GM21528 (cell line): ENCODE results near the gene L3MBTL4.
"Not testable (repeated sequence)": the region's sequence is repeated elsewhere in the genome, so short reads cannot be mapped to it uniquely, and the experiment has no call there.

Source experiments
- ATAC-seq: cut with Tn5 transposase; IDR thresholded peaks from one replicate; pipeline ENCODE4 v1.9.1; 2021; ENCODE audit warnings: mild to moderate bottlenecking, moderate library complexity; ENCODE audit not compliant: unreplicated experiment, low FRiP score

The L3MBTL4 gene

DNA sequence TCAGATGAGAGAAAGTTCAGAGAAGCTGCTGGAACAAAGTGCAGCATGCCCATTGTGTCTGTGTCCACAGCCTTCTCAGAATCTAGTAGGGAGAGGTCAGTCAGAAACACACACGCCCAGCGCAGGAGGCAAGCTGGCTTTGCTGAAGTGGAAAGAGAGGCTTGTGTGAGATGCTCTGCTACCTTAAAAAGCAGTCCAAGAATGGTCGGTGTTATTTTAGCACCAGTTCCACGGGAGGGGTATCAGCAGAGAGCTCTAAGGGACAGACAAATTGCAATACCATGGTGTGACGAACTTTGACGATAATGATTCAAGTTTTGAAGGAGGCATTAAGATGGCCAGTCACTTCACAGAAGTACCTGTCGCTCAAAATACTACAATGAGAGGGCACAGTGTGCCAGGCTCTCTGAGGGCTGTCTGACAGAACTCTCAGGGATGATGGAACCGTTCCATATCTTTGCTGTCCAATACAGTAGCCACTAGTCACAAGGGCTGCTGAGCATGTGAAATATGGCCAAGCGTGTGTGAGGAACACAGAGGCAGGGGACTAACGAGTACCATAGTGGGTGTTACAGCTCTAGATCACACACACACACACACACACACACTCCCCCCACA lies 281.9 kb downstream of the L3MBTL4 start:
- ATAC-seq = no peak

DNA sequence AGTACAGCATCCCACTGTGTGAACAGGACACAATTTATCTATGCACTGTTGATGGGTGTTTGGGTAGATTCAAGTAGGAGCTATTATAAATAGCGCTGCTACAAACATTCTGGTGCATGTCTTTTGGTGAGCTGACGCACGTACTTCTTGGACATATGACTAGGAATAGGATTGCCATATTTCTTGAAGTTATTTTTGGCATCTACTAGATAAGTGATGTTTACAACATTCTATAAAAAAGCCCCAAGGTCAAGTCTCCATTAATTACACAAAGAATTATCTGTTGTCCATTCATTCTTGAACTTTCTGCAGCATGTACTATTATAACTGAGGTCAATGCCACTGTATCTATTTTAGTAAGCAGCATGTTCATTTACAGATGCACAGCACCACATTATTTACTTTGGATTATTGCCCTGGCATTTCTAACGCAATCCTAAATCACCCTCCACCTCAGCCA lies 293.9 kb downstream of the L3MBTL4 start:
- no peak for ATAC-seq

DNA sequence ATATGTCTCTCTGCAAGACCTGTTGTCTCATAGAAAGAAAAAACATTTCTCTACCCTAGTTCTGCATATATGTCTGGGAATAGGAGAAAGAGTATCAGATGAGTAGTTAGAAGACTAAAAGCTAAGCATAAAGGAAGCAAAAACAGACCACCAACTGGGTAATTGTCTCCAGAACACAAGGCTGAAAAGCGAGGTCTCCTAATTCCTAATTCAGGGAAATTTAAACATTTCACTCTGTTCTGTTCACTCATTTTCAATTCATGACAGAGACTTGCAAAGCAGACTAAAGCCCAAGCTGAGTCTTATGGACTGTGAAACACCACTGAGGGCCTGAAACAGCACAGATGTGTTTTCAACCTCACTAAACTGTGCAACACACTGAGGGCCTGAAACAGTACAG lies 294.9 kb downstream of the L3MBTL4 start:
- ATAC-seq = no peak

DNA sequence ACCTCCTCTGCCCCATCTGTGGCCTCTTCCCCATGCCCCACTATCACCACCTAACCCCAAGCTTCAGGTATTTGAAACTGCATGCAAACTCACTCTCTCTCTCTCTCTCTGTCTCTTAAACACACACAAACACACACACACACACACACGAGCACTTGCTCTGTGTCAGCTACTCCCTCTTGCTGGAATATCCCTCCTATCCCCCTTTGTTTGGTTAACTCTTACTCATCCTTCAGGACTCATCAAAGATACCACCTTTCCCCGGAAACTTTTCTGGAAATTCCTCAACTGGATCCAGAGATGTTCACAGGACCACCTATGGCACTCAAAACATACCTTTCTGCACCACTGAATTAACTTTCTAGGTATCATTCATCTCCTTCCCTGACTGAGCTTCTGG lies 296.6 kb downstream of the L3MBTL4 start:
- ATAC-seq = no peak

DNA sequence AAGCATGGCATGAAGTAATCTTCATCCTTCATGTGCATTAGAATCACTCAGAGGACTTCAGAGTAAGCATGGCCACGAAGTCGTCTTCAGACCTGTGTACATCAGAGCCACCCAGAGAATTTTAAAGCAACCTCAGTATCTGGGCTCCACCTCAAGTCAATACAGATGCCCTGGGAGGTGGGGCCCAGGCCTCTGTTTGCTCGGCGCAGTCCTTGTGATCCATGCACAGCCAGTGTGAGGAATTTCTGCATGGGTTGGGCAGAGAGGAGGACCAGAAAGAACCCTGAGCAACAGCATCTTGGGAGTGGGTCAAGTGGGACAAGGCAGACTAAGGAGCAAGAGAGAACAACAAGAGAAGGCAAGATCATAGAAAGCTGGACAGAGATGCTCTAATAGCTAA lies 299.0 kb downstream of the L3MBTL4 start:
- ATAC-seq = no peak

DNA sequence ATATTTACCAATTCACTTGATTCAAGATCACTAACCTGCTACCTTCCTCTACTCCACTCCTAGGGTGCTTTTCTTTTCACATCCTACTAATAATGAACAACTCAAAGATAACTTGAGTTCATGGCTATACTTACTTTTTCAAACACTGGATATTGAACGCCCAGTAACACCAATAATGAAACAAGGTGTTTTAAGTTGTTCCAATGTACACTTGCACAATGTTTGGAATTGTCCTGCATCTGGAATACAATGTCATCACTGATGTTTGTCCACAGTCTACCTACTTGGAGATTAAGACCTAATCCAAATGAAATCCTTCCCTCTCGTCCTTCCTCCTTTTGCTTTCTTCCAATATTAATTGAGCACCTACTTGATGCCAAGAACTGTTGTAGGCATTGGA lies 301.1 kb downstream of the L3MBTL4 start:
- ATAC-seq = no peak

DNA sequence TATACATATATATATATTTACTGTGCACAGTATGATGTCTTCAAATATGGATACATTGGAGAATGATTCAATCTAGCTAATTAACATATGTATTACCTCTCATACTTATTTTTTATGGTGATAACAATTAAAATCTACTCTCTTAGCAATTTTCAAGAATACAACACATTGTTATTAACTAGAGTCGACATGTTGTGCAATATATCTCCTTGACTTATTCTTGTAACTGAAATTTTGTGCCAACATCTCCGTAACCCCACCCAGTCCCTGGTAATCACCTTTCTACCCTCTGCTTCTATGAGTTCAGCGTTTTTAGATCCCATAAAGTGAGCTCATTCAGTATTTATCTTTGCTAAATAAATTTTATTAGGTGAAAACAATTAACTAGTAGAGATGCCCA lies 303.0 kb downstream of the L3MBTL4 start:
- no peak for ATAC-seq

DNA sequence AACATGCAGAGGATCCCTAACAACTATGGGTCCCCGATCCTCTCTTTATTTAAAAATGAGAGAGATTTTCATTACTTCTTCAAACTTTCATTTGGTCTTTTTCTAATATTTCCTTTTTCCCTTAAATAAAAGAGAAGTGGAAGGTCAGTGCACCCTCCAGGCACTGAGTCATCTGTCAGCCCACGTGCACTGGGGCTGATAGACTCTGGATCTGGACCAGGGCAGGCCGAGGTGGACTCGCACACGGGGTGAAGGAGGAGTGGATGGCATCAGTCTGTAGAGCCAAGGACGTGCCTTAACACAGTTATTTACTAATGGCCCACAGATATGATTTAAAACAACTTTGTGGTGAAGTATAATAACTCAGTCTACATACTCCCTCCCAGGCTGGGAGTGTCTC lies 305.0 kb downstream of the L3MBTL4 start:
- ATAC-seq = no peak

DNA sequence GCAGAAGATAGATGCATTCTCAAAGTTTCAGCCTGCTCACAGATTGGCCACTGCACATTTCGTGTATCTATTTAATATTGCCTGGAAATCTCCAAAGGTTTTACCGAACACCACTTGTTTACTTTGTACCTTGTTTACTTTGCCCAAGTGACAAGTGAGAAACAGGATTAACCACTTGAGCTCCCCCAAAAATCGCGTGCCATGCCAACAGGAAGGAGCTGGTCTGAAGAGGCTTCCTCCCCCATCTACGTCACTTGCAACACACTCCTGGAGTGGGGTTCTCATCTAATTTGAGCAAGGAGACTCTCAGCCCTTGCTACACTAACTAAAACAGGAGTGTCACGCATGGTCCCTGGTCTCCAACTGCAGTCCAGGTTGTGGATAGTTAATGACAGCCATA lies 306.9 kb downstream of the L3MBTL4 start:
- ATAC-seq = no peak

DNA sequence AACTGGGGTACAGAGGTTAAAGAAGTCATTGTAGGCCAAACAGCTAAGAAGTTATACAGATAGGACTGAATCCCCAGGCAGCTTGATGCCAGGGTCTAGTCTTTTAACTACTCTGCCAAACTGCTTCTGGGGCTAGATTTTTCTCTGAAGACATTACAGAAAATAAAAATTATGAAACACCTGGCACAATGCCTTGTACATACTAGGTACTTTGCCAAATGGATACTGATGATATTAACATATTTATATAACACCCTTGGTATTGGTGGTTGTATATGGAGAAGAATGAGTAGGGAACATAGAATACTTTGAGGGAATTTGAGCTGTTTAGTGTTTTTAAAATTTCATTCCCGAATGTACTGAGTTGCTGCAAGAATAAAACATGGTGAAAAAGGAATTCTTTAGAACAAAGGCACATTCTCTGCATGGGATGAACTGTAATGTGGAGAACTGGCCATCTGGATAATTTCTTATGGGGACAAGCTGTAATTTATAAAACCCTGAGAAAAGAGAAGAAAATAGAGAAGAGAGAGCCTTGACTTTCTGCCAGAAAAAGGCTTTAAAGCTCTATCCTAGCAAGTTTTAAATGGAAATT lies 308.5 kb downstream of the L3MBTL4 start:
- no peak for ATAC-seq

DNA sequence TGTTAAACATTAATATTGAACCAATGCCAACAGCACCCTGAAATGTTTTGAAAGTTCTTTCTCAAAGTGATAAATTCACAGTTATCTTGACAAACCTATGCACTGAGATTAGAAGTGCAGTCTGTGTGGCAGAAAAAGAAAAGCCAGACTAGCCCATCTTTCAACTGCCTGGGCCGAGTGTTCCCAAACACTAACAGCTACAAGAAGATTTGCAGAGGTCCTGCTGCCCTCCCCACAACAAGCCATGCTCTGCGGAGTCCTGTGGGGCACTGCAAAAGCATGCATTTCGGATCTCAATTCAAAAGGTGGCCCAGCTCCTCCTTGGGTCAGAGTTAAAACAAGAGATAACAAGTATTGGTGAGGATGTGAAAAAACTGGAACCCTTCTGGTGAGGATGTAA lies 311.0 kb downstream of the L3MBTL4 start:
- ATAC-seq = no peak

DNA sequence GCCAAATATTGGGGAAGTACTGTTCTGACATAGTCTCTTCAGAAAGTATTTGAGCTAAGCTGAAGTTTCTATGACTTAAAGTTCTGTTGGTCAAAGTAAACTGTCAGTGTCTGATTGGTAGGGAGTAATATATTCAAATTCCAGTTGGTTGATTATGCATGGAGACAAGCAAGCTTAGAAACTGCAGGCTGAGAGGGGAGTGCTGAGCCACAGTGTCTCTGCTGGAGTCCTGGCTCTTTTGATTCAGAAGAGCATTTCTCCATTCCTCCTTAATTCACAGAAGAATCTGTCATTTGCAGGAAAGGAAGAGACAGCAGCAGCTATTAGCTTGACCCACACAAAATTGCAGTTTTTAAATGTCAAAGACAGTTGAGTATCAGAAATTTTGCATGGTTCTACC lies 318.0 kb downstream of the L3MBTL4 start:
- no peak for ATAC-seq

DNA sequence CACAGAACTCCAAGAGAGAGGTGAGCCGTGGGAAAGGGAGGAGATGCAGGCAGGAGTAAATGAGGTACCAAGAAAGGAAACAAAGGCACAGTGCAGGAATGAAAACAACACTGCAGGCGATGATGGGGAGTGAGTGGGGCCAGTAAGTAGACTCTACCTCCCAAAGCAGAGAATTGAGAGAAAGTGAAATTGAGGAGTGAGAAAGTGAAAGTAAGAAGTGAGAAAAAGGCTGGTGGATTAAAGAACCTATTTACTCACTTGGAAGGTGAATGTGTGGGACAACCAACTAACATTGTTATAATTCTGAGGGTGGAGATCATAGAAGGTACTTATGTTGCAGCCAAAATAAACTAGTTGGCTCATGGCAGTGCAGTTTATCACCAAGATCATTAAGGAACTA lies 326.3 kb downstream of the L3MBTL4 start:
- ATAC-seq = no peak

DNA sequence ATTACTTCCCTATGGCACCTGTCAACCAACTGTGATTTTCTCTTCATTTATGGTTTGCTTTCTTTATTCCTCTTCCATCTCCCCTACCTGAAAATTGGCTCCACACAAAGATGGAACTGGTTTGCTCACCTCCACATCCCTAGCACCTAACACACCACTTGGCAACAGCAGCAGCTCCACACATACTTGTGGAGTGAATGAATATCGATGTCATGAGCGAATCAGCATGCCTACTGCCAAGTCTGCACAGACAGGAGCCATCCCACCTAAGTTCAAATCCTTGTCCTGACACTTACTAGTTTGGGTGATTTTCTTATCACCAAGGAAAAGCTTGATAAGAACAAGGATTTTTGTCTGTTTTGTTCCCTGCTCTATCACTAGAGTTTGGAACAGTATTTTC lies 328.0 kb downstream of the L3MBTL4 start:
- ATAC-seq = no peak

DNA sequence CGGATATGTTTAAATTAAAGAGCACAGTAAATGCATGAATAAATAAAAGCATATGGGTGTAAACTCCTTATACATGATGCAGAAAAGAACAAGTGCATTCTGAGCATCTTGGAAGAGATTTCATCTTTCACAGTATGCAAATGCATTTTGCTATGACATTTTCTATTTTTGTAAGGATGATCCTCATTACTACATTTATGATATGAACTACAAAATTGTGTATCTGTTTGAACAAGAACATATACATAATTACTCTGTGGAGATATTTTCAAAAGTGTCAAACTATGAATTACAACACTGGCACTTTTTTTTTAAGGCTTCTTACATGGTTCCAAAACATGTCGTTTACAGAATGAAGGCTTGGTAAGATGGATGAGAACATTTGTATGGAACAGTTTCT lies 335.3 kb downstream of the L3MBTL4 start:
- no peak for ATAC-seq

DNA sequence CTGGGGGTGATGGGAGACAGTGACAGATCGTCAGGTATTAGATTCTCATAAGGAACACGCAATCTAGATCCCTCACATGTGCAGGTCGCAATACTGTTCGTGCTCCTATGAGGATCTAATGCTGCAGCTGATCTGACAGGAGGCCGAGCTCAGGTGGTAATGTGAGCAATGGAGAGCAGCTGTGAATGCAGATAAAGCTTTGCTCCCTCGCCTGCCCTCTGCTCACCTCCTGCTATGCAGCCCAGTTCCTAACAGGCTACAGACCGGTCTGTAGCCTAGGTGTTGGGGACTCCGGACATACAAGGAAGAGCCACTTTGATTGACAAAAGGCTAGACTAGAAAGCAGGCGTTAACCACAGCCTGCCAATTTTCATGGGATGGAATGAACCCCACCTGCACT lies 335.8 kb downstream of the L3MBTL4 start:
- ATAC-seq = no peak

DNA sequence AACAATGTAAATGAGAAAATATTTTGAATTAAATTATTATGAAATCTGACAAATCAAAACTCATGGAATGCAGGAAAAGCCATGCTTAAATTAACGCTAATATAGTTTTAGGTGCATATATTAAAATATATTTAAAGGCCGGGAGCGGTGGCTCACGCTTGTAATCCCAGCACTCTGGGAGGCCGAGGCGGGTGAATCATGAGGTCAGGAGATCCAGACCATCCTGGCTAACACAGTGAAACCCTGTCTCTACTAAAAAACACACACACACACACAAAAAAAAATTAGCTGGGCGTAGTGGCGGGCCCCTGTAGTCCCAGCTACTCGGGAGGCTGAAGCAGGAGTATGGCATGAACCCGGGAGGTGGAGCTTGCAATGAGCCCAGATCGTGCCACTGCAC lies 342.3 kb downstream of the L3MBTL4 start:
- ATAC-seq = not testable (repeated sequence)

DNA sequence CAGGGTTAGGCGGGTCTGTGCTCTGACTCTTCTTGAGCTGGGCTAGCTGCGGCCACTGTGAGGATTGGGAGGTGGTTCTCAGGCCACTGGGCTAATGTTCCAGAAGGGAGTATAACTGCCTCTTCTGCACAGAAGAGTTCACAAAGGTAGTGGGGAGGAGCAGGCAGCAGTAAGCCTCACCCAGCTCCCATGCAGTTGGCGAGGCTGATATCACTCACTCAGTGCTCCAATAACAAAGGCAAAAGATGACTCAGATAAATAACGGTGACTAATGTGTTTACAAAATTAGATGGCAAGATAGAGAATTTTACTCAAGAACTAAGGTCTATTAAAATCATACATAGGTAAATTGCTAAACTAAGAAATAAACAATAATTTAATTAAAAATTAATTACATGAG lies 345.2 kb downstream of the L3MBTL4 start:
- ATAC-seq = no peak

DNA sequence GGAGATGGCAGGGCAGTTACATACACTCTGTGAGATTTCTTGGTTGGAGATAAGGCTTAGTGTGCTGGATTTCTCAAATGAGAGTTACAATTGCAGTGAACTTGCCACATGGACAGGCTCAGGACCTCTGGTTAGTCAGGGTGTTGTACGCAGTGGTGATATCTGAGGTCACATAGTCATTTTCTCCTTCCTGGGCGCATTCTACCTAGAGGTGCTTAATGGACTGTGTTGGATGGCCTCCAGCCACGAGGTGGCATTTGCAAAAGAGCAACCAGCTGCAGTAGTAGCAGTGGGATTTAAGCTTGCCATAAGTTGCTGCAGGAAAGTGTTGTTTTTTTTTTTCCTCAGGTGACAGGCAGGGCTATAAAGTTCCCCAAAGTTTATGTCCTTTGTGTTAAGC lies 345.6 kb downstream of the L3MBTL4 start:
- ATAC-seq = no peak

DNA sequence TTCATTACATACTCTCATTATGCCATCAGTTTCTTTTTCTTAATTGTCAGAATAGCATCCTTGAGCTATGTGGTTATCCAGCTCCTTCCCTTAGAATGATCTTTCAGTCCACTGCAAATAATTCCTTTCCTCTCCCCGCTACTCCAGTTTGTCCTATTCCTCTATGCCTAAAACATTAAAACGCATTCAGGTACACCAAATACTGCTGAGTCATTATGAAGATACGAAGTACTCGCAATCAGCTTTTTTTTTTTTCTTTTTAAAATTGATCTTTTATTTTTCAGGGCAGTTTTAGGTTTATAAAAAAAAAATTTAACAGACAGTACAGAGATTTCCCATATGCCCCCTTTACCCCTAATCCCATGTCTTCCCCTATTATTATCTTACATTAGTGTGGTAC lies 354.6 kb downstream of the L3MBTL4 start:
- ATAC-seq = no peak

DNA sequence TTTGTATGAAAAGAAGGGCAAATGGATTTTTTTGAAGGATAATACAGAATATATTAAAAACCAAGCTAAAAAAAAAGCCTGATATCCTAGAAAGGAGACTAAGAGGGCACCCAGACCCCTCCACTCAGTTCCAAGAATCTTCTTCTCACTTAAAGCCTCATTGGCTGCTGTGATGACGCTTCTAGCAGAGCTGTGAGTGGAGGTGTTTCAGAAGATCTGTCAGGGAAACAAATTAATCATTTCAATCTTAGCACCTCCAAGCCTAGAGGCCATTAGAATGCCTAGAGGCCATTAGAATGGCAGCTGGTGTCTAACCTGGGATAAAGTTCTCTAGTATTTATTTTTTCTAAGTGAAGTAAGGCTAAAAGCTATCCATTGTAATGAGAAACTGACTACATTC lies 355.2 kb downstream of the L3MBTL4 start:
- no peak for ATAC-seq

DNA sequence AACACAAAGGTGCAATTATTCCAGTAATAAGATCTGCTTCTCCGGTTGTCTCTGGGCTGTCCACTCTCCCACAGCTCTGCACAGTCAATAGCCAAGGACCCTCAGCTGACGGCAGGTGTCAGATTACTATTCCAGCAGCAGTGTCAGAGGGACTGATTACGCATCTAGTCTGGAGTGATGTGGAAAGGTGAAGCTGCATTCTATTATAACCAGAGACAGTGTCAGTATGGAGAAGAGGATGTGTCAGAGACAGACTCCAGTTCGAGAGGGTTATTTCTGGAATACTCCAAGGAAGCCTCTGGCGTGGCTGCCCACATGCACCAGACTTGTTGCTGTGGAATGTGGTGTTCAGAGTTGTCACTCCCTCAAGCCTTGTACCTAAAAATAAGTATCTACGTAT lies 355.8 kb downstream of the L3MBTL4 start:
- ATAC-seq = no peak

DNA sequence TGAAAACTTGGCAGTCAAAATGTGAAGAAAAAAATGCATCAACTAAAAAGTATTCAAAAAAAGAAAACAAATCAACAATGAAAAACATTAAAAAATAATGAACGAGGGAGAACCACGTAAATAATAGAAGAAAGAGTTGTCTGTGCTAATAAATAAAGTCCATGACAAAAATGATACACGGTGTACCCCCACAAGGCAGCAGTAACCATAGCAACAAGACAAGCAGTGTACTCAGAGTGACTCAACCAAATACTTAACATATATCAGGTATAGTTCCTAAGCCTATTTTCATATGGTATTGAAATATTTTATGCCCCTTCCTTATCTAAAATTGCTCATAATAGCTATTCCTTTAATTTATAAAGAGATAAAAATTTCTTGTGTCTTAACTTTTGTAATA lies 357.1 kb downstream of the L3MBTL4 start:
- ATAC-seq = no peak
